Large intestine (tissue), 3 donors: ENCODE measurements around the gene ENPP4. TPM values are rescaled to one million over a fixed set of nuclear protein-coding genes. Genes with fewer than 3 reads are reported as not detected.

ENCODE experiments used
- DNase-seq, 2 donors: peaks; one replicate each; pipeline versions ENCODE4 v3.0.0 to v3.0.0-alpha.2; 2013
- H3K27ac ChIP-seq: one replicate; pipeline ENCODE4 v1.5.1; 2013; ENCODE audit warnings: low read length
- H3K27me3 ChIP-seq: 2 replicates; pipeline ENCODE4 v1.6.1; 2013; ENCODE audit warnings: low read length; ENCODE audit not compliant: control insufficient read depth, insufficient read depth
- H3K36me3 ChIP-seq: 2 replicates; pipeline ENCODE4 v1.6.1; 2013; ENCODE audit warnings: low read length; ENCODE audit not compliant: control insufficient read depth, insufficient read depth
- H3K4me1 ChIP-seq: one replicate; pipeline ENCODE4 v1.6.1; 2013; ENCODE audit warnings: low read length; ENCODE audit not compliant: control insufficient read depth, insufficient read depth
- H3K4me3 ChIP-seq: one replicate; pipeline ENCODE4 v1.5.1; 2013; ENCODE audit warnings: low read length
- H3K9me3 ChIP-seq: one replicate; pipeline ENCODE4 v1.6.1; 2013; ENCODE audit warnings: mild to moderate bottlenecking, low read depth, low read length, moderate library complexity; ENCODE audit not compliant: control insufficient read depth
- WGBS: methylation state at CpG from one replicate; pipeline ENCODE4 v1.1.5; 2013; ENCODE audit warnings: low lambda C conversion rate; ENCODE audit not compliant: insufficient coverage; 5-methylcytosine and 5-hydroxymethylcytosine counted together
- polyA plus RNA-seq: library from polyadenylated mRNA; unstranded; fragments of 120-200 nt; gene quantifications from one replicate; pipeline ENCODE4 v1.2.1, GENCODE V29; 2013

The ENPP4 gene
- polyA plus RNA-seq, 1 donor: 11.3 TPM

- DNase-seq: no peak
- Histone ChIP-seq H3K36me3 (no peaks in the 10 kb centered on the region), H3K4me1 (peaks cover 10% of the 10 kb centered on the region), H3K27ac (no peak overlapping the region), H3K9me3 (no peaks in the 10 kb centered on the region), H3K4me3 (no peak overlapping the region), H3K27me3 (no peaks in the 10 kb centered on the region)
- no CpG with 5 or more reads among the region's 4 CpGs for WGBS
These were observed 61.1 kb downstream of the ENPP4 start for GRCh38 chr6:46190889-46191288.

GRCh38 chr6:46191961-46192360 is 62.2 kb downstream of the ENPP4 start:
- Histone ChIP-seq H3K27ac (no peak overlapping the region), H3K4me1 (peaks cover 4% of the 10 kb centered on the region), H3K36me3 (no peaks in the 10 kb centered on the region), H3K27me3 (no peaks in the 10 kb centered on the region), H3K4me3 (no peak overlapping the region), H3K9me3 (no peaks in the 10 kb centered on the region)
- no CpG with 5 or more reads among the region's 1 CpG for WGBS
- no peak for DNase-seq

Other genes starting within 250 kb of the ENPP4 start
- gene CLIC5, start 114.1 kb upstream of the ENPP4 start, polyA plus RNA-seq: 111 TPM
- gene ENPP5, start 41.0 kb downstream of the ENPP4 start, polyA plus RNA-seq: 4.7 TPM